ENCODE measurements around the gene LCE6A. TPM values are rescaled to one million over a fixed set of nuclear protein-coding genes. Genes with fewer than 3 reads are reported as not detected.

The LCE6A gene
- total RNA-seq, 1 donor from 2014 or later, result not detected

- DNase-seq (ENCODE audit: low spot score), result no peak
- Mint-ChIP-seq H3K27me3 (ENCODE audit: insufficient read depth, low read depth) (no peaks in the 10 kb centered on the region), H3K9me3 (peaks cover 13% of the 10 kb centered on the region), H3K4me1 (no peaks in the 10 kb centered on the region), H3K36me3 (no peaks in the 10 kb centered on the region), H3K4me3 (no peak overlapping the region), H3K27ac (no peak overlapping the region)
- Histone ChIP-seq H3K79me2 (ENCODE audit: low read depth) (no peaks in the 10 kb centered on the region), H3F3A (ENCODE audit: low read depth) (no peaks in the 10 kb centered on the region), H3K27ac (no peak overlapping the region), H4K20me1 (ENCODE audit: low read depth) (no peaks in the 10 kb centered on the region), H2AFZ (replicated peaks) (no peak overlapping the region), H3K4me2 (no peak overlapping the region), H3K9ac (no peak overlapping the region), H3K9me3 (ENCODE audit: low read depth) (peaks cover 20% of the 10 kb centered on the region), H3K36me3 (no peaks in the 10 kb centered on the region), H3K27me3 (no peaks in the 10 kb centered on the region), H3K4me3 (no peak overlapping the region), H3K4me1 (no peaks in the 10 kb centered on the region)
- TF ChIP-seq EZH2phosphoT487 (IDR thresholded peaks at IDR 0.05), result no peak
- no peak for TF ChIP-seq CTCF (IDR thresholded peaks at IDR 0.05)
- no peak for TF ChIP-seq EZH2 (IDR thresholded peaks at IDR 0.05)
These were observed 13.0 kb downstream of the LCE6A start for GRCh38 chr1:152855661-152856060.

- Histone ChIP-seq H3K9me3 (ENCODE audit: low read depth) (peaks cover 32% of the 10 kb centered on the region), H3K79me2 (ENCODE audit: low read depth) (no peaks in the 10 kb centered on the region), H3K9ac (no peak overlapping the region), H2AFZ (replicated peaks) (no peak overlapping the region), H3F3A (ENCODE audit: low read depth) (no peaks in the 10 kb centered on the region), H3K36me3 (no peaks in the 10 kb centered on the region), H3K27ac (no peak overlapping the region), H3K27me3 (no peaks in the 10 kb centered on the region), H3K4me2 (no peak overlapping the region), H3K4me3 (no peak overlapping the region), H3K4me1 (no peaks in the 10 kb centered on the region), H4K20me1 (ENCODE audit: low read depth) (no peaks in the 10 kb centered on the region)
- Mint-ChIP-seq H3K4me3 (no peak overlapping the region), H3K4me1 (no peaks in the 10 kb centered on the region), H3K27me3 (ENCODE audit: insufficient read depth, low read depth) (no peaks in the 10 kb centered on the region), H3K27ac (no peak overlapping the region), H3K36me3 (no peaks in the 10 kb centered on the region), H3K9me3 (peaks cover 16% of the 10 kb centered on the region)
- TF ChIP-seq CTCF (IDR thresholded peaks at IDR 0.05), result no peak
- TF ChIP-seq EZH2 (IDR thresholded peaks at IDR 0.05), result no peak
- no peak for TF ChIP-seq EZH2phosphoT487 (IDR thresholded peaks at IDR 0.05)
- no peak for DNase-seq (ENCODE audit: low spot score)
These were observed 15.4 kb downstream of the LCE6A start for GRCh38 chr1:152858062-152858461.

- Histone ChIP-seq H3F3A (ENCODE audit: low read depth) (no peaks in the 10 kb centered on the region), H4K20me1 (ENCODE audit: low read depth) (no peaks in the 10 kb centered on the region), H3K27ac (no peak within 1 kb of the TSS), H3K79me2 (ENCODE audit: low read depth) (no peaks in the 10 kb centered on the region), H3K4me2 (no peak within 1 kb of the TSS), H3K4me3 (no peak within 1 kb of the TSS), H3K36me3 (no peaks in the 10 kb centered on the region), H3K9ac (no peak within 1 kb of the TSS), H3K9me3 (ENCODE audit: low read depth) (peaks cover 39% of the 10 kb centered on the region), H3K27me3 (no peaks in the 10 kb centered on the region), H3K4me1 (no peaks in the 10 kb centered on the region), H2AFZ (replicated peaks) (no peak within 1 kb of the TSS)
- Mint-ChIP-seq H3K9me3 (peaks cover 14% of the 10 kb centered on the region), H3K36me3 (no peaks in the 10 kb centered on the region), H3K27me3 (ENCODE audit: insufficient read depth, low read depth) (no peaks in the 10 kb centered on the region), H3K4me3 (no peak within 1 kb of the TSS), H3K4me1 (no peaks in the 10 kb centered on the region), H3K27ac (no peak within 1 kb of the TSS)
- DNase-seq (ENCODE audit: low spot score), result no peak
- TF ChIP-seq EZH2phosphoT487 (IDR thresholded peaks at IDR 0.05) (no peak), CTCF (IDR thresholded peaks at IDR 0.05) (no peak)
These were observed 17.0 kb downstream of the LCE6A start, which contains the start of gene LCE7A for GRCh38 chr1:152859696-152860095. Gene LCE7A, plus strand, starts transcription at chr1:152859996. Its CDS starts 702 bp downstream, at chr1:152860698.
